GM21737 (cell line): ENCODE results near the gene ARHGAP12.

Source experiments
- ATAC-seq: cut with Tn5 transposase; IDR thresholded peaks from one replicate; pipeline ENCODE4 v1.9.1; 2021; ENCODE audit warnings: mild to moderate bottlenecking, moderate library complexity; ENCODE audit not compliant: unreplicated experiment

Gene ARHGAP12

DNA sequence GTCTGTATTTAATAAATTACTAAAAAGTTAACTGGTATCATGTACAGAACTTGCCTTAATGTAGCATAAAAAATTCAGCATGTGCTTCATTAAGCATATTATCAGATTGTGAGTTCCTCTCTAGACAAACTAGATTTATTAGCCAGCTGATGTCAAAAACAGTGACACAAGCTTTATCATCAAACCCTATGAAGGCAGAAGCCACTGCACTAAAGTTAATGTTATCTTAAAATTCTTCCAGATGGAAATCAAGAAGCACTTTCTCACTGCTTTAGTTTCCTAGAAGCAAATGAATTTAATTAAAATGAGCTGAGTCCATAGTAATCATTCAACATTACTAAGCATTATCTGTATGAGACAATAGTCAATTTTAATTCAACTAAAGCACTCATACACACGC lies 96.4 kb downstream of the ARHGAP12 start:
- ATAC-seq = no peak

DNA sequence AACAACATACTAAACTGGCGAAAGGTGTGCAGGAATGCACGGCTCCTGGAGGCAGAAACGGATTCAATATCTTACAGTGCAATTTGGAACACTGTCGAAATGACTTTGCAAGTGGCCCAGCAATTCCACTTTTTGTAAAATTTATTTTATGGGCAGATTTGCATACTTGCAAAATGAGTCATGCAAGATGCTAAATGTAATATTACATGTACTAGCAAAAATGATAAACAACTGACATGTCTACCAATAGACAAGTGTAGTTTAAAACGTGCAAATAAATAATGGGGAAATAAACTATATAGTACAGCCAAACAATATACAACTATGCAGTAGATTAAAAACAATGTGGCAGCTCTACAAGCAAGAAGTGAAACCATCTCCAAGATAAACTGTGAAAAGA lies 97.7 kb downstream of the ARHGAP12 start:
- no peak for ATAC-seq

DNA sequence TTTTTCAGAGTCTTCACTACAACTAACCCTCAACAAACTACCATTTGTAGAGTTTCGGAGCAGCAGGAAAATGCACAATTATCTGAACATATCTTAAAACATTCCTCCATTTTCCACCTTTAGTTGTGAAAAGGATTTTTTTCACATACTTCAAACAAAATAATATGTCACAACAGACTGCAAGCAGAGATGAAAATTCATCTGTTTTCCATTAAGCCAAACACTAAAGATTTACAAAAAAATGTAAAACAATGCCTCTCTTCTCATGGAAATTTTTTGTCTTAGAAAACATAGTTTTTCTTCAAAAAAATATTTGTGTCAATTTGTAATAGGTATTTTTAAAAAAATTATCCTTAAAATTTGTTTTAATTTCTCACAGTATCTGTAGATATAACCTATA lies 98.9 kb downstream of the ARHGAP12 start:
- no peak for ATAC-seq

DNA sequence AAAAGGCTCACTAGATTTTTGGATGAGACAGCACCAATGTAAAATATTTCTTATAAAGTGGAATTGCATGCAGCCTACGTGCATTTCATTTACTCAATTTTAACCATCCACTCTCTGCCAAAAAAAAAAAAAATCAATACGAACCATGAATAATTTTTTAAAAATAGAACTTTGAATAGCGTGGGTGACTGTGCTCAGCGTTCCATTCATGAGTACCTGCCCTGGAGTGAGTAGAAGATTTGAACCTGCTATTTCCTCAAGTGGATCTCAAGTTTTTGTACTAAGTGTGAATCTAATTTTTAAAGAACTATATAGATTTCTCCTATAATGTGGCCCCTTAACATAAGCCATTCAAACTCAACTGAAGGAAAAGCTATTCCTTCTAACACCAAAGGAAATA lies 105.3 kb downstream of the ARHGAP12 start:
- no peak for ATAC-seq

DNA sequence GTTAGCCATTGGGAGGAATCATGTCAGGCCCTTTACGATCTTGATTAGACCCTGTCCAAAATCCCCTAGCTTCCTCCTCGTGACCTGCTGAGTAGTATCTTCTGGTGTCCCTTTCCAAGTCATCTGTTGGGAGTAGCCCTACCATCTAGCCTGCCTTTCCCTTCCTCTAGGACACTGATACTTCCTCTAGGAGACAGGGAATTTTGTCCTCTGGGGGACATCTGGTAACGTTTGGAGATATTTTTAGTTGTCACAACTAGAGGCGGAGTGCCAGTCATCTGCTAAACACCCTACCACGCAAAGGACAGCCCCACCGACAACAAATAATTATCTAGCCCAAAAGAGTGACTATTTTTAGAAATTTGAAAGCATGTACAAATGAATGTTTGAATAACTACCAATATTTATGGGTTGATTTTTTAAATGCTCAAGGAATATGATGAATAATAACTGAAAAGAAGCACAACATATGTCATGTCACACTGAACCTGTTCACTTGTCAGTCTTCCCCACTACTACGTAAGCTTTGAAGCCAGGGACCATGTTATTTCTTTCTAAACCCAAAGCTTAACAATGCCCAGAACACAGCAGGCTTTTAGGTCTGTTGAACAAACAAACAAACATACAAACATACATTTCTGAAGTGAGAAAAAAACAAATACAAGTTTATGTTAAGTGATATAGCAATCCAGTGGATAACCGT lies 105.9 kb downstream of the ARHGAP12 start:
- no peak for ATAC-seq

DNA sequence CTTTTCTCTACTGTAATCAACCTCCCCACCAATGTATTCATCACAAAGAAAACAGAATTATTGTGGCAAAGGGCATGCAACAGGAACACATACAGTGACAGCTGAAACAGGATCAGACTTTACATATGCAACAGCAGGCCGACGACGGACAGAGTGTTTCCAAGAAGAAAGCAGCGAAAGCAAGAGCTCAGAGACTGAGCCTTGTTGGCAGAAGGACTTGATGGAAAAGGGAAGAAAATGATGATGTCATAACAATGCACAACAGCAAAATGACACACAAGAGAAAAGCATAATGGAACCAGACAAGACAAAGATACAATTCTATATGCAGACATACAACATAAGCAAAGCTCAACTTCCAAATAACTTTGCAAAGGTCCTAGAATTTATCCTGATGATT lies 106.5 kb downstream of the ARHGAP12 start:
- no peak for ATAC-seq

DNA sequence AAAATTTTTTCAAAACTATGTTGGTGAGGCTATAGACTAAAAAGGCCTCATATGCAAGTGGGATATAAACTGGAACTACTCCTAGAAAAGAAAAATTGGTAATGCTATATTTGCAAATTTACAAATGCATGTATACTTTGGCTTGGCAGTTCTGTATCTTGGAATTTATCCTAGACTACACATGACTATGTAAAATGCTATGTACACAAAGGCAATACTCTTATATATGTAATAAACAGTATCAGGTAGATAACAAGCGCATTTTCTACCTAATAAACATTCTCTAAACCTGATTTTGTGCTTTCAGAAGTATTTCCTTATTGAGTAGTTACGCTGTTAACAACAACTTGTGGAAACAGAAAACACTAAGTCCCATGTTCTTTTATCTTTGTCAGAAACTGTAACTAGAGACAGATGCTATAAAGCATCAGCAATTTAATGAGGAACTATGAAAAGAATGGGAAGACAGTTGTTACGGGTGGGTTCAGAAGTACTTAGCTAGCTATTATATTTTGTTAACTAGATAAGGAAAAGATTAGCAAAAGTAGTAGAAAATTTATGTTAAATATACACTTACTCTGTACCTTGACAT lies 107.8 kb downstream of the ARHGAP12 start:
- no peak for ATAC-seq

DNA sequence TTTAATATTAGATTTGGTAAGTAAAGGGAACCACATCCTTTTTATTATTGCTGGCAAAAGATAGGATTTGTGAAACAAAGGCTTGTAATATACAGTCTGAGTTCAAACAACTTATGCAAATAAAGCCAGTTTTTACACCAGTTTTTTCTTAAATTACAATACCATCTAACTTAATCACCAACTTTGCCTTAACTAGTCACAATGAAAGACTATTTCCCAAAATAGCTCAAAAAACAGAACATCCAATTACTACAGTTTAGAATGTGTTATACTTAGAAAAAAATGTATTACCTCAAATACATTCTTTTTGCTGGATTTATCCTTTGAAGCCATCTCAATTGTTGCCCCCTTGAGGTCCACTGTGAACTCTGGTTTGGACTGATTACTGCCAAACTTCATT lies 108.5 kb downstream of the ARHGAP12 start:
- ATAC-seq = no peak

DNA sequence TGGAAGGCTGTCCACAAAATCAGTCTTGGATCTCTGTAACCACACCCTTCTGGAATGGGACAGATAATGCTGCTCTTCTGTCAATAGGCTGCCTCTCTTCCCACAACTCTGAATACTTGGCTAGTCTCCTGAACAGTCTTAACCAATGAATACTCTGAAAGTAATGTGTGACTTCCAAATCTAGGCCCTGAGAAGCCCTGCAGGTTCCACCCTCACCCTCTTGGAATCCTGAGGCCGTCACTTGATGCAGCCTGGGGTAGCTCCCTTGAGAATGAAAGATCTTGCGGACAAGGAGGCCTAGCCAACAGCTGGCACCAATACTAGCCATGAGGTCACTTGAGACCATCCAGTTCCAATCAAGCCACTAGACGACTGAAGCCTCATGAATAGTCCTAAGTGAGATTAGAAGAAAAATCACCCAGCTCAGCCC lies 109.2 kb downstream of the ARHGAP12 start:
- no peak for ATAC-seq

DNA sequence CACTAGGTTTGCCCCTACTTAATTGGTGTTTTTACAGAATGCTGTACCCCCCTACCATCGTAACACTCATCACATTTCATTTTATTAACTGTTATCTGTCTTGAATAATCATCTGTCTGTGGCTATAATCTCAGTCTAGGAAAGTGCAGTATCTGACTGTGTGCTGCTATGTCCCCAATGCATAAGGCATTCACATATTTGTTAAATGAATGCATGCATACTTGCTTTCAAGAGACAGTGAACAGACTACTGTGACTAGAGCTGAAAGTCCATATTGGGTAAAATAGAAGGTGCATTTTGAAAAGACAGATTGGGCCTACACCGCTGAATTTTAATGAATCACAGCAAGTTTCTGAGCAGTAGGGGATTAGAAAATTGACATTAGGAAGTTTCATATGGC lies 112.3 kb downstream of the ARHGAP12 start:
- no peak for ATAC-seq

DNA sequence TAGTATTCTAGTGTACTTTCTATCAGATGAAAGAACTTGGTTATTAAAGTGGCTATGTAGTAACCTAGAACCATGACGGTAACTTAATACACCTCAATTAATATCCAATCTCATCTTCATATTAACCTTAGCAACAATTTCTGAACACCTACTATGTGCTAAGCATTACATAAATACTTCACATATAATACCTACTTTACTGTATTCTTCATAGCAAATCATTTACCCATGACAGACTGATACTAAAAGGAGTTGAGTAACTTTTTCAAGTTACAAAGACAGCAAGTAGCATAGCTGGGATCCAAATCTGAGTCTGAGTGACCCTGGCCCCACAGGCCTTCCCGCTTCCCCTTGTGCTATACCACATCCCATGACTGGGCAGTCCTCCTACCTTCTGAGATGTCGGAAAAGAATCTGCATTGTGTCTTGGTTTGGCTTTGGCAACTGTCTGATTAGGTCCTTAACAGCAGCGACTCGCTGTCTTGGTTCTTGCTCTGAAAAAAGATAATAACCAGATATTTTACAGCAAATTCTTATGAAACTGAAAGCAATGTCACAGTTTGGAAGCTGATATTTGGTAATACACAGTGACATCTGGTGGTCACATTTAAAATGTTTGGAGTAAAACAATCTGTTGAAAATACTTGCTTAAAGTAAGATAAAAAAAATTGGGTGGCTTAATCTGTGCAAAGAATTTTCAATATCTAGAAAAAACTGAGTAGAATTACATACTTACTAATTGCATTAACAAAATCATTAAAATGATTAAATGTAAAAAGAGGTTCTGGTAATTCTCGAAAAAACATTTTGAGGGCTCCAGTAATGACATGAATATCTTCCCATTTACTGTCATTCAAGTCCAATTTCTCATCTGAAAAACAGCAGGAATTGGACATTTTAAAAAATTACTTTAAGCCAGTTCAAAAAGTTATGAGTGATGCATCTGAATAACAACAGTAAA lies 120.1 kb downstream of the ARHGAP12 start:
- no peak for ATAC-seq

DNA sequence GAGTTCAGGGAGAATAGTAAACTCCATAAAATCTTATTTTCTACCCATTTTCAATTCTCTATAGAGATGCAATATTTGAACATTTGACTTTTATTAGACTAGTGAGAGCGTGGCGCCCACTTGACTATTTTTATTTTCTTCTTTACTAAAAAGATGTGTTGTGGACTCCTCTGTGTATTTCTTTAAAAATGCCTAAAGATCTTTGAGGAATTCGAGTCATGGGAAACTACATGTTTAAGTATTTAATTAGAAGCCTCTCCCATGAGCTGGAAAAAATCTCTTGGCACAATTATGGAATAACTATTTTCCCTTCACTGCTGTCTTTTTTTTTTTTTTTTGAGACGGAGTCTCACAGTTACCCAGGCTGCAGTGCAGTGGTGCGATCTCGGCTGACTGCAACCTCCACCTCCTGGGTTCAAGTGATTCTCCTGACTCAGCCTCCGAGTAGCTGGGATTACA lies 124.2 kb downstream of the ARHGAP12 start:
- ATAC-seq = no peak

DNA sequence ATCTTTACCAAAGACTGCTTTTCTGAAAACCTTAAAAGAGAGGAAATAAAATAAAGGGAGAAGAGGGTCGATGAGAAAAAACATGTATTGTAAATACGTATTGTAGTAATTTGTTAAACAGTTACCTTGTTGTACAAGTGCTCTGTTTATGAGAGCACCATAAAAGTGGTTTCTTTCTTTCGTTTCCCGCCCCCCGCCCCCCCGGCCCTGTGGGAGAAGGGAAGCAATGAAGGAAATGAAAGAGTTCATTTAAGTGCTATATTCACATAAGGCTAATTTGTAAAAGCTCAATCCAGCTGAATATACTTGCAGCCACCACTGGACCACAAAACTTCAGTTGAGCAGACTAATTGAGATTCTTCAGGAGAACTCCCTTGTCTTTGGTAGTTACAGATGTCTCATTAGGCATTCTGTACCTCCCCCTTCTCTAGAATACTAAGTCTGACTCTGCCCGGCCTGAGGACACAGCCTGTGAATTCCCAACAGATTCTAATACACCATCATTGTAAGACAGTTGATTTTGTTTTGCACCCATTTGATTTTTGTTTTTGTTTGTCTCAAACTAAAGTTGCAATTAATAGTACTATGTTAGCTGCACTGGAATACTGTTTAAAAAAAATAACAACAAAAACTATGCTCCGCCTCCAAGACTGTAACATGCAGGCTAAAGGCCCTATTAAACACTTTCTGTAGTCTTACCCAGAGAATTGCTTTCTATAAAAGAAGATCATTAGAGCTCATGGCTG lies 124.9 kb downstream of the ARHGAP12 start:
- ATAC-seq = no peak

DNA sequence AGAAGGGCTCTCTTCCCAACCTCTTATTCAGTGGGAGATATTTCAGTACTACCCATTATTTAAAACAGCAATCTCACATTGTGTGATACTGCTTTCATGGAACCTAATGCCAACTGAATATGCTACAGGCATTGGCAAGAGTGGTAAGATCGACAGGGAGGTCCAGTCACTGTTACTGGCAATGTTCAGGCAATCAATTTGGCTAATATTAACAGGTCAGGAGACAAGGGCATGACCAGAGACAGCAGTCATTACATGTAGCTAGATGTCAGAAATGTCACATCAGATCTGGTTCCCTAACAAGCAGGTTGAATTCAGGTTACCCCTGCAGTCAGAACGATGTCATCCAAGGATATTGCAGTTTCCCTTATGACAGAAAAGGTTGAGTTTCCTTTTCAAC lies 129.4 kb downstream of the ARHGAP12 start:
- ATAC-seq = no peak

DNA sequence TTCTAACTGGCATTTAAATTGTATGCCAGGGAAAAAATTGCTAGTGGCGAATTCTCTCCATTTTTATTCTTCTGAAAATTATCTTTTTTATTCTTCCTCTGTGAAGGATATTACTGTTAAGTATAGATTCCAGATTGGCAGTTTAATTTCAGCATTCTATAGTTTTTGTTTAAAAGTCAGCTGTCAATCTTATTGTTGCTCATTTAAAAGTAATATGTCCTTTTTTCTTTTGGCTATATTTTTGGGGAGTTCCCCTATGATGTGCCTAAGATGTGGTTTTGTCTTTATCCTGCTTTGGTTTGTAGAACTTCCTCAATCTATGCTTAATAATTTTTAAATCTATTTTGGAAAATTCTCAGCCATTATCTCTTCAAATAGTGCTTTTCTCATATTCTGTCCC lies 135.9 kb downstream of the ARHGAP12 start:
- ATAC-seq = no peak

DNA sequence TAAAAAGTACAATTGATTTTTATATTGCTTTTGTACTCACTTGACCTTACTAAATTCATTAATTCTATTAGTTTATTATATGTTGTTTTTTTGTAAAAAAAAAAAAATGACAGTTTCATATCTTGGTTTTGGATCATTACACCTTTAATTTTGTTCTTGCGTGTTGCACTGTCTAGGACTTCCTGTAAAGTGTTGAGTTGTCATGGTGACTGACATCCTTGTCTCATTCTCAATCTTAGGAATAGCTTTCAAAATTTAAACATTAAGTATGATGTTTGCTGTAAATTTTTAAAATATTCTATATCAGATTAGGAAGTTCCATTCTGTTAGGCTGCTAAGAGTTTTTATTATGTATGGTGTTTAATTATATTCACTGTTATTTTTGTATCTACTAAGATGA lies 139.1 kb downstream of the ARHGAP12 start:
- no peak for ATAC-seq

DNA sequence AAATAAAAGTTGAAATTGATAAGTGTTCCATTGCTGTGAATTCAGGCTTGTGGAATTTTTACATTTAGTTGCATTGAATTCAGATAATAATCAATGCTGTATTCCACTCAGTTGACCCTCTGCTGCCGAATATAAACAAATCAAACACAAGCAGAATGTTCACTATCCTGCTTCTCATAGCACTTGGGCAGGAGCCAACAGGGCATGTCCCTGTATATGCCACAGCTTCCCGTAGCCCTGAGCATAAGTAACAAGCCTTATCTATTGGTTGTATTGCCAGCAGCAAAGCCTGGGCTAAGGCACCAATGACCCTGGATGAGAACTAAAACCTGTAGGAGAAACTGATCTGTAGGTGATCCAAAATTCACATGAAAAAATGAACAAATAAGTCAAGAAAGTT lies 145.9 kb downstream of the ARHGAP12 start:
- no peak for ATAC-seq

DNA sequence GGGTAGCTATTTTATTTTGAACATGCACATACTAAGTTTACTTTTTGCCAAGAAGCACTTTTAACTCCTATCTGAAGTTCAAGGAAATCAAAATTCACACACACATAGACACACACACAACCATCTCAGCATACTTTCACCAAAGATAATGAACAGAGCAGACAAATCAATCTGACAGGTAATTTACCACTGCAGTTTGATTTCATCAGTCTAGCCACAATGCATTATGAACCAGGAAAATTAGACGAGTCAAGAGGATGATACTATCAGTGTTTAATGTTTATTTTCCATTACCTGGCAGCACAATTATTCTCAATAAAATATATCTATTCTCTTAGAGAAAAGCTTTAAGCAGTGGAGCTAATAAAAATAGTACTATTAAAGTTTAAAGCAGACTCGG lies 147.9 kb downstream of the ARHGAP12 start:
- no peak for ATAC-seq

DNA sequence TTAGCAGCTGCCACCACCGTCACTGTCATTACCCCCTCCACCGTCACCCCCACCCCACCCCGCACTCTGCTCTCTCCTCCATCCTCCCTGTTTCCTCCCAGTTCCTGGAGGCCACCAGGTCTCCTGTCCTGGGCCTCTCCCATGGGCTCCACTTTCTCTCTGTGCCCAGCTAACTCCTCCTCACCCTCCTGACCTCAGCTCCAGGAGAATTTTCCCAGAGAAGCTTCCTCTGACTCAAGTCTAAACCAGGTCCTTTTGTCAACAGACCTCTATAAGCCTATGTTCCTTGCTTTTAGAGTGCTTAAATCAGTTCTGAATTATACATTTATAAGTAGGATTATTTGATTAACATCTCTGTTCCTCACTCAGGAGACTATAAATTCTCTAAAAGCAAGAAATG lies 150.0 kb downstream of the ARHGAP12 start:
- ATAC-seq = no peak

DNA sequence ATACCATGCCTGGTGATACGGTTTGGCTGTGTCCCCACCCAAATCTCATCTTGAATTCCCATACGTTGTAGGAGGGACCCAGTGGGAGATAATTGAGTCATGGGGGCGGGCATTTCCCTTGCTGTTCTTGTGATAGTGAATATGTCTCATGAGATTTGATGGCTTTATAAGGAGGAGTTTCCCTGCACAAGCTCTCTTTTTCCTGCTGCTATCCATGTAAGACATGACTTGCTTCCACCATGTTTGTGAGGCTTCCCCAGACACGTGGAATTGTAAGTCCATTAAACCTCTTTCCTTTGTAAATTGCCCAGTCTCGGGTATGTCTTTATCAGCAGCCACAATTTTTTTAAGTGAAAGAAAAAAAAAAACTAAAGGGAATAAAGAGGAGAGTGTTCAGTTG lies 152.5 kb downstream of the ARHGAP12 start:
- ATAC-seq = no peak
